Caco-2 (cell line): ENCODE data around the gene IGSF22. TPM values are rescaled to one million over a fixed set of nuclear protein-coding genes. Genes with fewer than 3 reads are reported as not detected.

Experiments
- BruUV-seq: library from RNA; stranded (reverse); fragments of 400-500 nt; replicated peaks from 2 replicates; lab custom pipeline; 2021; lab: Mats Ljungman, UMichigan
- CTCF ChIA-PET: fragments of 300-600 bp; sonication (Branson Sonifier 250); formaldehyde crosslinking; loops from one replicate; lab custom pipeline; 2022; ENCODE audit warnings: antibody characterized with exemption; lab: Charles Lee
- POLR2A ChIA-PET: fragments of 300-600 bp; sonication (Branson Sonifier 250); formaldehyde crosslinking; loops from one replicate; lab custom pipeline; 2022; ENCODE audit warnings: antibody characterized with exemption; lab: Charles Lee
- DNase-seq, 2 experiments: peaks; one replicate each; pipeline versions ENCODE4 v3.0.0 to v3.0.0-alpha.2; 2020 to 2022
- H3K27me3 ChIP-seq: replicated peaks from 2 replicates; pipeline ENCODE4 v1.6.0; 2011; ENCODE audit warnings: low read length; ENCODE audit not compliant: control insufficient read depth, insufficient read depth
- H3K36me3 ChIP-seq: 2 replicates; pipeline ENCODE4 v1.5.1; 2011; ENCODE audit warnings: low read length; ENCODE audit not compliant: control insufficient read depth, insufficient read depth
- H3K4me1 ChIP-seq: fragments of 250-450 bp; sonication (Bioruptor Pico); 2 replicates; pipeline ENCODE4 v1.5.1; 2020; ENCODE audit warnings: mild to moderate bottlenecking
- H3K4me3 ChIP-seq: 2 replicates; pipeline ENCODE4 v1.5.1; 2011; ENCODE audit warnings: low read depth, mild to moderate bottlenecking, control low read depth, low read length
- H3K9me3 ChIP-seq: fragments of 250-450 bp; sonication (Bioruptor Pico); 2 replicates; pipeline ENCODE4 v1.5.1; 2020; ENCODE audit warnings: mild to moderate bottlenecking, moderate library complexity
- H3K27ac Mint-ChIP-seq: one replicate; pipeline ENCODE4 v1.8.0; 2022; ENCODE audit warnings: mixed read lengths; ENCODE audit not compliant: unreplicated experiment
- H3K27me3 Mint-ChIP-seq: one replicate; pipeline ENCODE4 v1.8.0; 2022; ENCODE audit warnings: mixed read lengths; ENCODE audit not compliant: insufficient read depth, unreplicated experiment
- H3K36me3 Mint-ChIP-seq: one replicate; pipeline ENCODE4 v1.8.0; 2022; ENCODE audit warnings: mild to moderate bottlenecking, mixed read lengths; ENCODE audit not compliant: insufficient read depth, unreplicated experiment
- H3K4me1 Mint-ChIP-seq: one replicate; pipeline ENCODE4 v1.8.0; 2022; ENCODE audit warnings: low read depth, mixed read lengths; ENCODE audit not compliant: unreplicated experiment
- H3K4me3 Mint-ChIP-seq: one replicate; pipeline ENCODE4 v1.8.0; 2022; ENCODE audit warnings: mild to moderate bottlenecking, moderate library complexity, mixed read lengths; ENCODE audit not compliant: unreplicated experiment
- H3K9me3 Mint-ChIP-seq: one replicate; pipeline ENCODE4 v1.8.0; 2022; ENCODE audit warnings: mixed read lengths; ENCODE audit not compliant: unreplicated experiment
- CTCF ChIP-seq, 2 experiments: fragments of 200-600 bp in 1 of 2; IDR thresholded peaks; 1 replicate in 1 of 2; 2 replicates in 1 of 2; pipeline versions ENCODE4 v1.5.1 to v1.8.0; 2011 to 2022; ENCODE audit warnings: antibody characterized with exemption in 1 of 2, control low read depth in 1 of 2, inconsistent platforms in 1 of 2, low read depth in 1 of 2, low read length in 1 of 2, mild to moderate bottlenecking in 1 of 2, moderate library complexity in 1 of 2; ENCODE audit not compliant: insufficient read depth in 1 of 2, severe bottlenecking in 1 of 2, unreplicated experiment in 1 of 2
- intact Hi-C: fragments of 100-400 bp; cut with micrococcal nuclease; formaldehyde crosslinking; loops from one replicate; pipeline ENCODE4 v1.10.0; 2022; ENCODE audit not compliant: unreplicated experiment
- total RNA-seq: library from RNA; stranded (reverse); gene quantifications from 2 replicates; pipeline ENCODE4 v1.2.3, GENCODE V29; 2022

IGSF22 gene
- total RNA-seq, 1 experiment from 2014 or later = not detected

GRCh38 chr11:18745251-18745650, 19.3 kb upstream of the IGSF22 start:
- no peak for TF ChIP-seq CTCF (IDR thresholded peaks at IDR 0.05; ENCODE audit: insufficient read depth in 1 of 2, low read depth in 1 of 2, low read length in 1 of 2, severe bottlenecking in 1 of 2, unreplicated experiment in 1 of 2)
- POLR2A ChIA-PET = no interaction called here
- no TSS peak for BruUV-seq
- Mint-ChIP-seq H3K4me1 (peaks cover 7% of the 10 kb centered on the region), H3K27ac (no peak overlapping the region), H3K36me3 (no peaks in the 10 kb centered on the region), H3K9me3 (no peaks in the 10 kb centered on the region), H3K27me3 (no peaks in the 10 kb centered on the region), H3K4me3 (no peak overlapping the region)
- no peaks in the 10 kb centered on the region for H3K36me3 ChIP-seq
- H3K9me3 ChIP-seq = no peaks in the 10 kb centered on the region
- H3K4me1 ChIP-seq = no peaks in the 10 kb centered on the region
- no peak for DNase-seq
- H3K4me3 ChIP-seq = no peak overlapping the region
- CTCF ChIA-PET = interaction anchor here (0.6 kb wide), 1 partner anchor 19 kb away, joined by 3 read pairs; no protein-coding TSS in a partner anchor
- intact Hi-C loops = no loop called here
- H3K27me3 ChIP-seq = no peaks in the 10 kb centered on the region; the same call in 1 of the 2 replicates

GRCh38 chr11:18743900-18744514, 18.0 kb upstream of the IGSF22 start:
- Mint-ChIP-seq H3K9me3 (no peaks in the 10 kb centered on the region), H3K36me3 (no peaks in the 10 kb centered on the region), H3K27ac (no peak overlapping the region), H3K4me3 (no peak overlapping the region), H3K27me3 (peaks cover 4% of the 10 kb centered on the region), H3K4me1 (peaks cover 7% of the 10 kb centered on the region)
- TF ChIP-seq CTCF (IDR thresholded peaks at IDR 0.05; ENCODE audit: insufficient read depth in 1 of 2, low read depth in 1 of 2, low read length in 1 of 2, severe bottlenecking in 1 of 2, unreplicated experiment in 1 of 2) = no peak
- Histone ChIP-seq H3K4me1 (no peaks in the 10 kb centered on the region), H3K4me3 (no peak overlapping the region), H3K36me3 (no peaks in the 10 kb centered on the region), H3K9me3 (no peaks in the 10 kb centered on the region), H3K27me3 (no peaks in the 10 kb centered on the region)
- POLR2A ChIA-PET = no interaction called here
- BruUV-seq = no TSS peak
- DNase-seq = no peak
- intact Hi-C loops = no loop called here
- CTCF ChIA-PET = interaction anchor here (0.6 to 0.9 kb wide), 2 partner anchors 20 to 914 kb away, joined by 3 to 4 read pairs; no protein-coding TSS in a partner anchor

GRCh38 chr11:18743365-18743764, 17.4 kb upstream of the IGSF22 start:
- no TSS peak for BruUV-seq
- no peaks in the 10 kb centered on the region for H3K27me3 ChIP-seq
- no peak overlapping the region for H3K4me3 Mint-ChIP-seq
- H3K36me3 Mint-ChIP-seq = no peaks in the 10 kb centered on the region
- H3K27ac Mint-ChIP-seq = no peak overlapping the region
- no peaks in the 10 kb centered on the region for H3K36me3 ChIP-seq
- DNase-seq = no peak
- no peaks in the 10 kb centered on the region for H3K9me3 Mint-ChIP-seq
- no peak overlapping the region for H3K4me3 ChIP-seq
- no peaks in the 10 kb centered on the region for H3K4me1 ChIP-seq
- ChIA-PET POLR2A (no interaction called here), CTCF (interaction anchor here (0.6 to 0.9 kb wide), 2 partner anchors 21 to 914 kb away, joined by 3 to 4 read pairs; no protein-coding TSS in a partner anchor)
- intact Hi-C loops = no loop called here
- no peak for TF ChIP-seq CTCF (IDR thresholded peaks at IDR 0.05; ENCODE audit: insufficient read depth in 1 of 2, low read depth in 1 of 2, low read length in 1 of 2, severe bottlenecking in 1 of 2, unreplicated experiment in 1 of 2)
- H3K27me3 Mint-ChIP-seq = peaks cover 6% of the 10 kb centered on the region
- H3K4me1 Mint-ChIP-seq = peaks cover 7% of the 10 kb centered on the region
- H3K9me3 ChIP-seq = no peaks in the 10 kb centered on the region
